ENCODE measurements around the gene CDC7.

The CDC7 gene

DNA sequence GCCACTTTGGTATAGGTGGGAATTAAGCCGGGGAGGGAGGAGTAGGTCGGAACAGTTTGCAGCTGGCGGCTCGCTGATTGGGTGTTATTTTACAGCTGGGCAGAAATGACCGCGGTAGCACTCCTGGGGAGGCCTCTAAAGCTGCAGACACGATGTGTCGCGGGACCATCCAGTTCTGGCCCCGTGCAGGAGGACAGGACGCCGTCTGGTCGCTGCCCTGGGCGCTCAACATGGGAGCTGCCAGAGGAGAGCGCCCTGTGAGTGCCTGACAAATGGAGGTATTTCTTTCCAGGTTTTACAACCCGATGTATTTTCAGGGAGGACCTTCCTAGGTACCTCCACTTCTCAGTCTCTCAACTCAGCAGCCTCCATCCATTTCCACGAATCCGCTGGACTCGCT lies 46.2 kb downstream of the CDC7 start:
- FAIRE-seq = no peak
- no peak for DNase-seq (ENCODE audit: low spot score)

DNA sequence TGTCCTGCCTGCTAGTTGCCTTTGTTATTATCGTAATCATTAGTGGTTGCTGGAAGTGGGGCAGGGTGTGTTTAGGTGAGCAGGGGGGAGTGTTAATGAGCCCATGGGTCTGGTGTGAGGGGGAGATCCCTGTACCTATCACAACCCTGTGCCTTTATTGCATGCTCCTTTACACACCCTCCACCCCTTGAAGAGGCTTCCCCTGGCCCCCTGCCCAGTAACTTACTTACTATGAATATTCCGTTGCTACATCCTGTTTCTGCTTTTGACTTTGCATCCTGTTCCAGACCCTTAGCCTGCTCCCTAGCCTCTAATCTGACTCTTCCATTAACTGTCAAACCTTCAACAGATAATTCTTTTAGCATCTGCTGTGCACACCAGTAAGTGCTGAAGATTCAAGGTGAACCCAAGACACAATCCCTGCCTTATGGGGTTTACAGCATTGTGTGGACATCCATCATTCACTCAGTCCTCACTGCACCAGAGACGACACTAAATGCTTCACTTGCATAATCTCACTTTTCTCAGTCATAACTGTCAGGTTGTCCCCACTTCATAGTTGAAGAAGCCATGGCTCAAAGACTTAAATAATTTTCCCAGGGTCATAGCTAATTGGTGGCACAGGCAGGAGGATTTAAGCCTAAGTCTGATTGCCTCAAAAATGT lies 47.9 kb downstream of the CDC7 start:
- FAIRE-seq (no peak), DNase-seq (ENCODE audit: low spot score) (no peak)

DNA sequence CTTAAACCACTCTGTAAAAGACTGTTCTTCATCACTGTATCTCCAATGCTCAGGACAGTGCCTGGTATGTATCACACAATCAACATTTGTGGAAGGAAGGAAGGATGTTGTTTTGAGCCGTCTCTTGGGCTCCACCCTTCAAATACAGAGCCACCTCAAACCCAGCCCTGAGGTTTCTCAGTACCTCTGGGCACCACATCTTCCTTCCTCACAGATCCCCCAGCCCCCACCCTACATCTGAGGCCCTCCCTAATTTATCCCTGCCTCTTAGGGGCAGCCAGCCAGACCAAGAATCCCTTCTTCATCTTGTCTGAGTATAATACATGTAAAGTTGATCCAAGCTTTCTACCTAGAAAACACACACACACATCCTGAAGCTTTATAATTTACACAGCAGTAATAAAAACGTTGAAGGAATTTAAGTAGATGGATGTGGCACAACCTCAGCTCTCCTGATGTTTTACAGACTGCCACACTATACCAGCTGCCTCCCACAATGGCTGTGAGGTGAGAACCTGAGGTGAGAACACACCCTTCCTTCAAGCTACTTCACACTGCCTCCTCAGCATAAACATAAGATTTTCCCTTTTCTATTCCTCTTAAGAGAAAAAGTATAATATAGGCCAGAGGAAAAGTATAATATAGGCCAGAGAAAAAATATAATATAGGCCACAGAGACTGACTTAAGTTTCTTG lies 48.5 kb downstream of the CDC7 start:
- DNase-seq (ENCODE audit: low spot score) = no peak
- FAIRE-seq = no peak

DNA sequence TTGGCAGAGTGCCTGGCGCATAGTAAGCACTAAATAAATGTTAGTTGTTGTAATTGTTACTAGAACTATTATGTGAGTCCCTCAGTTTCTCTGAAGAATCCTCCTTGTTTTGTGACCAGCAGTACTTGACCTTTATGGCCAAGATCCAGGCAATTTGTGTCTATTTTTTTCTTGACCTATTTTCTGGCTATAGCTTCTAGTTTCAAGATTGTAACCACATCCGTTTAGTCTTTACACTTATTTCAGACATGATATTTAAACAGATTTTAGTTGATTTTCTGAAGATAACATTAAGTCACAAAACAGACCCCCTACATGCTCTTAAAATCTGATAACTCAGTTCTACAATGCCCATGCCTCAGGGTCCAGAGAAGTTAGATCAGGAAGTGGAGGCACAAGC lies 50.3 kb downstream of the CDC7 start:
- FAIRE-seq (no peak), DNase-seq (ENCODE audit: low spot score) (no peak)

DNA sequence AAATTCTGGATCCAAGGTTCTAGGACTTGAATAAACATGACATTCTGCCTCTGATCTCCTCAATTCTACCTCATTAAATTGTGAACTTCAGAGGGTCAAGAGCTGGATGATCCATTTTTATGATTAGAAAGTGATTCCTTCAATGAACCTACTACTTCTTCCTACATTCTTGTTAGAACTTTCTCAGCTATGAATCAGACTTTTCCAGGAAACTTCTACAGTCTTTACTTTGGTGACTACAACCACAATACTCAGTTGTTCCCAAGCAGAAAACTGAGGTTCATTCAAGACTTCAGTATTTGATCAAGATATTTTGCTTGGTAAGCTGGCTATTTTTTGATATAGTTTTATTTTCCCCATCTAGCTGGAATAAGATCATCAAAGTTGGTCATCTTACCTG lies 51.4 kb downstream of the CDC7 start:
- FAIRE-seq = no peak

DNA sequence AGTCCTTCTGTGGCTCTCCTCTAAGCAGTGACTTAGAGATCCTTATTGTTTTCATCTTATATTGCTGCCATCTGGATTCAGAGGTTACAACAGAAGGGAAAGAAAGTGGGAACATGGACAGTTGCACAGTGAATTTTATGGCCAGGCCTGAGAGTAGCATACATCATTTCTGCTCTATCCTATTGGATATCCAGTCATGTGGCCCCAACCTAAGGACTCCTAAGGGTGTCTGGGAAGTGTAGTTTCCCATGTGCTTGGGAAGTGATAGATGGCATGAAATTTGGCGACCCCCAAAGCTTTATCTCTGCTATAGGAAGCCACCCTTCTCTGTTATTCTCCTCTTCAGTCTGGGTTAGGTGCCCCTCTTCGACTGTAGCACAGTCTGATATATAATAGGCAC lies 51.9 kb downstream of the CDC7 start:
- no peak for DNase-seq (ENCODE audit: low spot score)
- no peak for FAIRE-seq

More for the DNA sequence above, 51.4 kb downstream of the CDC7 start:
- no peak for DNase-seq (ENCODE audit: low spot score)

DNA sequence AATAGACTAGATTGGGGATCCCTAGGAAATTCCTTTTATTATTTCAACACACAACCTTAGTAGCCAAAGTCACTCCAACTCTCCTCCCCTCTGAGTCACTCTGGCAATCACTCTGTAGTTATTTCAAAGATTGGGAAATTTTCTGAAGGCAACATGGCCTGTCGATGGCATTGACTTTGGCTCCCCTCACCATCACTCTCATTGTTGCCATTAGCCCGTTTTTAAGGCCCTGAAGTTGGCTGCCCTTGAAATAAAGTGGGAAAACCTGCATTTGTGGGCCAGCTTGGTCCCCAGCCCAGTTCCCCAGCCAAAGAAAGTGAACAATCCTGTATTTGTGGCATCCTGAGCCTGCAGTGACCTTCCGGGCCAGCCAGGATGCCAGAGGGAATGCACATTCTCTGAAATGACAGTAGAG lies 52.5 kb downstream of the CDC7 start:
- no peak for DNase-seq (ENCODE audit: low spot score)
- FAIRE-seq = no peak

DNA sequence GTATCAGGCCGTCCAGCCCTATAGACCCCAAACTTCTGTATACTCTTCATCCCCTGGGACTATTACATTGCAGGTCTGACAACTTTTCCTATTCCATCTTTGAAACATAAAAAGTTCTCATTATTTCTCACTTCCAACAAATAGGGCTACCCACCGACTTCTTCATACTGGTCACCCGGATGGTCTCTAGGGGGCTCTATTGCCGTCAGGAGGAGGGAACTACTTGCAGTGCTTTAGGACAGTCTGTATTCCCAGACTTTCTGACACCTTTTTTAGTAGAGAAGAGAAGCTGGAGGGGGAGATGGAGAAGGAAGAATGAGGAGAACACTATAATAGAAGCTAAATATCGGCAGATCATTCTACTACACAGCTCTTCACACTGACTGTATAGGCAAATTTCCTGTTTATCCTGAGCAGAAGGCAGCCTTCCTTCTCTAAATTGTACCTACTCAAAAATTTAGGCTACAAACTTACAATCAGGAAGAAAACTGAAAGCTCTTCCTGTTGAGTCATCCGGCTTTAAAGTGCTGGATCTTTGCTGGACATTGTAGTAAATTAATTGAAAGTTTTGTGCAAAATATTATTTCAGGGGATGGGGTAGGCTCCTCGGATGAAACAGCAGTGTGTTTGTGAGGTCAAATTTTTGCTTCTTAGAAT lies 54.6 kb downstream of the CDC7 start:
- no peak for FAIRE-seq
- no peak for DNase-seq (ENCODE audit: low spot score)

DNA sequence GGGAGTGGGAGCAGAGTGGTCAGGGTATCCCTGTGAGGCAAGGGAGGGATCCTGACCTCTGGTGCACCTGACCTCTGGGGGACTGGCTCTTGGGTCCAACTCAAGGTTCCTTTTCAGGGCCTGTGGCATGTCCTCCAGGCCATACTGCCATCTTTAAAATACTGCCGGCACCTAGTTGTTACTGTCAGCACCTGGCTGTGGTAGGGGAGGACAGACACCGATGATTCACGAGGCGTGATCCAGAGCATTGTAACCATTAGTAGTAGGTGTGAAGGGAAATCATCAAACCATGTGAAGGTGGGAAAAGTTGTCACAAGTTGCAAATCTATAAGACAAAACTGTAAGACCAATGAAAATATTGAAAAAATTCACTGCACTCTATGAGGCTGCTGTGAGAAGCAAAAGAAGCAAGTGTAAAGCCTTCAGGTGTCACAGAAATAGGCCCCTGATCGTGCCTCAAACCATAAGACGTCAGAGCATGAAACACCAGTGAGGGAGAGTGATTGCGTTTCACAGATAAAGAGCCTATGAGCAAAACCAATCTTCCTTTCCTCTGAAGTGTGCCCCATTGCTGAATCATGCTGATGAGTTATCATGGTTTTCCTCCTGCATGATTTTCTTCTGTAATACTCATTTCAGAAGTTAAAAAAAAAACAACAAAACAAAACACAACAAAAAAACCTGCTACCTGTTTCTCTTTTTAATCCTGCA lies 55.3 kb downstream of the CDC7 start:
- DNase-seq (ENCODE audit: low spot score) (no peak), FAIRE-seq (no peak)

DNA sequence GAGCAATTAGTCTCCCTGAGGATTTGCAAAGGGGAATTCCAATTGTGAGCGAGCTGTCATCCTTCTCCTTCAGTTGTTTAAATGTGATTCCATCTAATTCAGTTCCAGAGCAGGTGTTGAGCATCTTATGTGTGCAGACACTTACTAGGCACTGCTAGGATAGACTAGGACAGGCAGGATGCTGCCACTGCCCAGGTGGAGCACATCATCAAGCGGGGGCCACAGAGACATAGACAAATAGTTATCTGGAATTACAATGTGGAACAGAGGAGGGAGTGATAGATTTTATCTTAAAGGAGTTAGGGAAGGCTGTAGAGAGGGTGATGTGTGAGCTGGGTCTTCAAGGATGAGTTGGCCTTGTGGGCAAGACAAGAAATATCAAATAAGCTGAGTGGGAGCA lies 55.9 kb downstream of the CDC7 start:
- FAIRE-seq (no peak), DNase-seq (ENCODE audit: low spot score) (no peak)

DNA sequence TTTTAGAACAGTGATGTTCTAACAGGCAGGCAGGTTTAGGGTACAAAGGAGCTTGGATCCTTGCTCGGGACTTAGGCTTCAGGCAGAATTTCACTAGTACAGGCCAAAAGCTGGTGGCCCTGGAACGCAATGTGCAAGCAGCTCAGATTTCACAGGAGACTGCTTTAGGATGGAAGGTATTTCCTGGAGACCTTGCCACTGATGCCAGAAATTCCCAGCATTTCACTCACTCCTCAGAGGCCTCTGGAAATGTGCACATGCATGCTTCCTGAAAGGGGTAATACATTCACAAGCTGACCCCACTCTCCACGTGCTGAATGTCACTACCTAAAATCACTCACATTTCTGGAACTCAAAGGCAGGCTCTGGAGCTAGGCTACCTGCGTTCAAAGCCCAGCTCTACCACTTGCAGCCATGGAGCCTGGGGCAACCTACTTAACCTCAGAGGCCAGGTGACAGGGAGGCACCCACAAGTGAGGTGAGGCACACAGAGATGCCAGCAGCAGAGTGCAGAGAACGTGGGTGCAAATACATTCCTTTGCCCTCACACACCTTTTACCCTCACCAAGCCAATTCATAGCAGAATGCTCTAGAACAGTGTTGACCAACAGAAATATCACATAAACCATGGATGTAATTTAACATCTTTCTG lies 56.5 kb downstream of the CDC7 start:
- DNase-seq (ENCODE audit: low spot score) (no peak), FAIRE-seq (no peak)

DNA sequence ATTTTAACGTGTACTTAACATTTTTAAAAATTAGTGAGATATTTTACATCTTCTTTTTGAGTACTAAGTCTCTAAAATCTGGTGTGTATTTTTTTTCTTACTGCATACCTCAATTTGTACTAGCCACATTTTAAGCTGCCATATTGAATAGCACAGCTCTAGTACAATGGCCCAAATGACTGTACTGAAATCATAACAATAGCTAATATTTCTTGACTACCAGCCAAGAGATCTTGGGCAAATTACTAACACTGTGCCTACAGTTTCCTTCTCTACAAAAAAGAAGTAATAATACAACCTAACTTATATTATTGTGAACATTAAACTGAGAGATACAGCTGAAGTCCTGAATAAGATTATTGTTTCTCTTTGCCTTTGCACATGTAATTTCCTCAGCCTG lies 57.2 kb downstream of the CDC7 start:
- DNase-seq (ENCODE audit: low spot score) = no peak
- FAIRE-seq = no peak

DNA sequence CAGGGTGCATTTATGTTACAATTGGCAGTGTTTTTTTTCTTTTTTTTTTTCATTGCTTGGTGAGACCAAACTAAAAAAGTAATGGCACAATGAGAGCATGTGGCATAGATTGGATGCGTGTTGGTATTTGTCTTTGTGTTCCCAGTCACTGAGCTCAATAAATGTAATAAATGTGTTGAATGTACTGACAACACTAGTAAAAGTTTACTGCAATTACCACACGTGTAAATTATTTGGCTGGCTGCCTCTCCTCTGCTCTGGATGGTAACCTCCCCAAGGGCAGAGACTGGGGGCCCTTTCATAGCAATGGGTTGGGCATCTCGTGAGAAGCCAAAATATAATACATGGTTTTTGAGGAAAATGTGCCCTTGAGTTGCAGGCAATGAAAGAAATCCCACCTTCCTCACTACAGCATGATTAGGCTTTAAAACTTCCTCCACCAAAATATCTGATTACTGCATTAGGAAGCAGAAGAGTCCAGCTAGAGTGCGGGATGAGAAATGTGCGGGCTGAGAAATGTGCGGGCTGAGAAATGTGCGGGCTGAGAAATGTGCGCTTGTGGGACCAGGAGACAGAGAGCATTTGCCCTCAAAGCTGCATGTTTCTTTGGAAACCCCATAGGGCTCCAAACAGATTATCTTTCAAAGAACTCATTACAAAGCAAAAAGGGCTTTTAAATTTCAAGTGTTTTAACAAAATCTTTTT lies 58.5 kb downstream of the CDC7 start:
- FAIRE-seq (no peak), DNase-seq (ENCODE audit: low spot score) (no peak)

DNA sequence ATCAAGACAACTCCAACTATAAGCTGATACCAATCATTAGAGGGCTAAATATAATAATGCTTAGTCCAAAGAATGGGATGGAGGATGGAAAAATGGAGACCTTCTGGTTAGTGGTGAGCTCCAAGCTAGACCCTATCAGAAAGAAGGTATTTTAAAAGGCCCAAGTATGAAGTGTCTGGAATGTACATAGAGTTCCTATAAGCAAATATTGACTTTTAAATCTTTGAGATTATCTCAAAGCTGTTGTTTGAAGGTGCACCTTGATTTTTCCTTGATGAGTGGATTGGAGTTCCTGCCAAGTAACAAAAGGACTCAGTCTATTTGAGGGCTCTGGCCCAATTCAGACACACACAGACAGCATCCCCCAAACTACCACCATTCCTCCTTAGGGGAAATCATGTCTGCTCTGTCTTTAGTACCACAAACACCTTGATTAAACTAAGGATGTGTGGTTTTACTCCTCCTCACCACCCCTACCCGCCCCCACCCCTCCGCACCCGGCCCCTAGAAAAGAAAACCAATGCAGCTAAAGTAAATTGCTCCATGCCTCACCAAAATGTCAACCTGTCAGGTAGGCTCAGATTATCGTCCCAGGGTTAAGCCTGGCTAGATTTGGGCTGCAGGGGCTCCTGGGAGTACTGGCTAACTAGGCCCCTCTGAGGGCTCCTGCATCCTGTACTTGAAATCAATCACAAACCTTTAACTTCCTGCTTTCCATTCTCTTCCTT lies 59.4 kb downstream of the CDC7 start:
- DNase-seq (ENCODE audit: low spot score) = no peak
- FAIRE-seq = no peak

DNA sequence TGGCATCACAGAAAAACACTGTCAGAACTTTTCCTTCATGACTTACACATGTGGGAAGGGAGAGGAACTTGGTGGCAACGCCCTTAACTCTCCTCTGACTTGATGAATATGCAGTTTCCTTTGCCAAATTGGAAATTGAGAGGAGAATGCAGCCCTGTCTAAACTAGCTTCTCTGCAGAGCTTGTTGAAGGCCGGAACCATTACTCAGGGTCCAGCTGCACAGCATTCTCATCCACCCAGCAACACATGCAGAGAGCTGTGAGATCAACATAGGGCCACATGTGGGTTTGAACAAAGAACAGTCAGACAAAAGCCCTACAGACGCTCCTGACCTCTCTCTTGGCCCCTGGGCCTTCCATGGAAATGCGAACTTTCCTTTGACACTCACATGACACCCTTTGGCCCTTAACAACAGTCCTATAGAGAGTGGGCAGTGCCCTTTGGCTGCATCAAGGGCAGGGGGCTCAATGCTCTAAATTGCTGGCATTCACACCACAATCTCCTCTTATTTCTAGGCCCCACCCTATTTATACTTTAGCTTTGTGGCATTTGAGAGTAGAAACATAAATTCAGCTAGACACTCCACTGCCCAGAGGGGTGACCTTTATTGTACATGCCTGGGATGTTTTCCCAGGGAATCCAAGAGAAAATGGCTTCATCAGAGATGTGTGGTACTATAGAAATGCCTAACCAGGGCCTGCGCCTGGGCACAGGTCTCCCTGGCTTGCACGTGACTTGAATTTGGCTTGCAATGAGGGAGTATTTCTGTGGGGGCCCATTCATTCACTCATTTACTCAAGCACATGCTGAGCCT lies 64.4 kb downstream of the CDC7 start:
- FAIRE-seq (no peak), DNase-seq (ENCODE audit: low spot score) (no peak)

DNA sequence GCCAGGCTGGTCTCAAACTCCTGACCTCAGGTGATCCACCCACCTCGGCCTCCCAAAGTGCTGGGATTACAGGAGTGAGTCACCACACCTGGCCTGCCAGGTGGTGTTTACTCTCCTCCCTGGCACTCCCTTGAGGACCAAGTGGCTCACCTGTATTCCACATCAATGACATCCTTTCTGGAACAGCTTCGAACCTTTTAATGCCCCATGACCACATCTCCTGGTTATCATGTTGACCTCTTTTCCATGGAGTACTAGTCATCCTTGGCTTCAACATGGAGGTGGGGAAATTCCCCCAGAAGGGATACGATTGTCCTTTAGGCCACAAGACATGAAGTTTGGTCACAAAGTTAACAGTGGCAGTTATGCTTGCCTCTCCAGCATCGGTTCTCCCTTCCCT lies 66.9 kb downstream of the CDC7 start:
- DNase-seq (ENCODE audit: low spot score) (no peak), FAIRE-seq (no peak)

DNA sequence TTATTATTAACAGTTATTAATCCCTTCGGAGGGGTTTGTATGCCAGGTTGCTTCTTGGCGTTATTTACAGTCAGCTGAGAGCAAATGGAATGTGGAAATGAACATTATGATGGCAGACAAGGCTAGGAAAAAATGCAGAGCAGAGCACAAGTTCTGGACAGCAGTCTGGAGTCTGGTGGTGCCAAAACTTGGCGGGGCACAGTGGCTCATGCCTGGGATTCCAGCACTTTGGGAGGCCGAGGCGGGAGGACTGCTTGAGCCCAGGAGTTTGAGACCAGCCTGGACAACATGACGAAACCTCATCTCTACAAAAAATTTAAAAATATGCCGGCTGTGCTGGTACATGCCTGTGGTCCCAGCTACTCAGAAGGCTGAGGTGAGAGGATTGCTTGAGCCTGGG lies 67.6 kb downstream of the CDC7 start:
- DNase-seq (ENCODE audit: low spot score) (no peak), FAIRE-seq (no peak)

DNA sequence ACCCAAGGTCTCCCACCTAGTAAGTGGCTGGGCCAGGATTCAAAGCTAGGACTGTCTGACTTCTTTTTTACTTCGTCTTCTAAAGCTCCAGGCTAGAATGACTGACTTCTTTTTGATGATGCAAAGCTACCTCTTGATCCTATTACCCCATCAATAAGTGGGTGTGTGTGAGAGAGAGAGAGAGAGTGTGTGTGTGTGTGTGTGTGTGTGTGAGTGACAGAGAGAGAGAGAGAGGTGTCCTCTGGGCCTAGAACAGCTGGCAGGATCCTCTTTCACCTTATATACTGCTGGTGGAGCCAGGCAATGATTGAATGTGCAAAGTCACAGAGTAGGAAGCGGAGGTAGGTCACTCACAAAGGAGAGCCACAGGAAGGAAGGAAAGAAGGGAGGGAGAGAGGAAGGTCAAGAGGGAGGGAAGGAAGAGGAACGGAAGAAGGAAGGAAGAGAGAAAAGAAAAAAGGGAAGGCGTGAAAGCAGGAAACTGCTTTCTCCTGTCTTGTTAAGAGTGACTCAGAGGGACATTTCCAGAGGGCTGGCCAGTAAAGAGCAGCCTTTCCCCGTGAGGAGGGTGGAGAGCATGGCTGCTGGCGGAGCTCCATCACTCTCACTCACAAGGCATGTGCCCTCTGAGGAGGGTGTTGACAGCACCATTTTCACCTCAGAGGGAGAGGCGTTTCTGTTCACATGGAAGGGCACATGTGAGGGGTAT lies 68.9 kb downstream of the CDC7 start:
- FAIRE-seq = no peak

DNA sequence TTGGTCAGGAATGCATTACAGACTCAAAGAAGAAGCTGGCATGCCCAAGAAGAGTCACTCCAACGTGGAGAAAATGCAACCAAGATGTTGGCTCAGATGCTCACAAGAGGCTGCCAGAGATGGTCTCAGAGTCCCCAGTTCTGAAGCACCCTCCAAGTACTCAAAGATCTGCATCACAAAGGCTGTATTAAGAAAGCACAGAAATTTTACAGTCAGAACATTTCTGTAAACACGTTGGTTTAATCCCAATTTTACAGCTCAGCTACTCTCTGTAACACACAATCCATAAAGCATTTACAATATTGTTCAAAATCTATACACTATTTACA lies 69.4 kb downstream of the CDC7 start:
- FAIRE-seq = no peak

More for the DNA sequence above, 68.9 kb downstream of the CDC7 start:
- DNase-seq (ENCODE audit: low spot score) = peak; percentile 81

More for the DNA sequence above, 69.4 kb downstream of the CDC7 start:
- no peak for DNase-seq (ENCODE audit: low spot score)
